Neuronal stem cell (in vitro differentiated cells): ENCODE results near the gene PWWP2A.

ENCODE experiments used
- DNase-seq: peaks from one replicate; pipeline ENCODE4 v3.0.0-alpha.2; 2013; ENCODE audit warnings: low spot score
- H2AFZ ChIP-seq: one replicate; pipeline ENCODE4 v1.6.1; 2013; ENCODE audit warnings: mild to moderate bottlenecking, low read length, inconsistent platforms
- H2AK5ac ChIP-seq: 2 replicates; pipeline ENCODE4 v1.6.1; 2013; ENCODE audit warnings: low read depth, mild to moderate bottlenecking, inconsistent platforms, low read length, moderate library complexity, mixed read lengths
- H2BK120ac ChIP-seq: 2 replicates; pipeline ENCODE4 v1.6.1; 2013; ENCODE audit warnings: low read depth, mild to moderate bottlenecking, inconsistent platforms, low read length, moderate library complexity, mixed read lengths
- H2BK12ac ChIP-seq: one replicate; pipeline ENCODE4 v1.6.1; 2013; ENCODE audit warnings: low read length, inconsistent platforms
- H2BK15ac ChIP-seq: 2 replicates; pipeline ENCODE4 v1.6.1; 2013; ENCODE audit warnings: mild to moderate bottlenecking, low read length, inconsistent platforms, mixed read lengths
- H2BK5ac ChIP-seq: one replicate; pipeline ENCODE4 v1.6.1; 2013; ENCODE audit warnings: inconsistent platforms, mild to moderate bottlenecking, low read length, moderate library complexity
- H3K14ac ChIP-seq: one replicate; pipeline ENCODE4 v1.6.1; 2013; ENCODE audit warnings: low read length, inconsistent platforms
- H3K18ac ChIP-seq: 2 replicates; pipeline ENCODE4 v1.6.1; 2013; ENCODE audit warnings: low read length, inconsistent platforms
- H3K23ac ChIP-seq: 2 replicates; pipeline ENCODE4 v1.6.1; 2013; ENCODE audit warnings: low read depth, mild to moderate bottlenecking, mixed read lengths, low read length, inconsistent platforms; ENCODE audit not compliant: poor library complexity
- H3K27ac ChIP-seq: replicated peaks from 3 replicates; pipeline ENCODE4 v1.5.1; 2013; ENCODE audit warnings: low read length, inconsistent platforms
- H3K27me3 ChIP-seq, 3 experiments: 2 replicates each; pipeline ENCODE4 v1.6.1; 2013; ENCODE audit warnings: low read length in 3 of 3, mild to moderate bottlenecking in 2 of 3, inconsistent platforms in 1 of 3, low read depth in 1 of 3, mixed read lengths in 1 of 3, moderate library complexity in 1 of 3; ENCODE audit not compliant: control insufficient read depth in 3 of 3, insufficient read depth in 3 of 3
- H3K36me3 ChIP-seq, 2 donors: replicated peaks in 1 of 2; 2 replicates each; pipeline ENCODE4 v1.6.1; 2013; ENCODE audit warnings: low read length in 2 of 2; ENCODE audit not compliant: control insufficient read depth in 2 of 2, insufficient read depth in 2 of 2
- H3K4ac ChIP-seq: 2 replicates; pipeline ENCODE4 v1.6.1; 2013; ENCODE audit warnings: inconsistent platforms, mild to moderate bottlenecking, low read length, moderate library complexity
- H3K4me1 ChIP-seq, 2 donors: 1 replicate in 1 of 2; 2 replicates in 1 of 2; pipeline ENCODE4 v1.6.1; 2013; ENCODE audit warnings: low read length in 2 of 2, low read depth in 1 of 2; ENCODE audit not compliant: control insufficient read depth in 2 of 2, insufficient read depth in 1 of 2
- H3K4me2 ChIP-seq: one replicate; pipeline ENCODE4 v1.6.1; 2013; ENCODE audit warnings: mild to moderate bottlenecking, low read length, inconsistent platforms; ENCODE audit not compliant: insufficient read depth, poor library complexity, severe bottlenecking
- H3K4me3 ChIP-seq, 2 donors: 2 replicates each; pipeline ENCODE4 v1.5.1; 2013; ENCODE audit warnings: low read length in 2 of 2, mild to moderate bottlenecking in 2 of 2, inconsistent platforms in 1 of 2, moderate library complexity in 1 of 2
- H3K79me1 ChIP-seq: one replicate; pipeline ENCODE4 v1.6.1; 2013; ENCODE audit warnings: low read depth, mild to moderate bottlenecking, inconsistent platforms, low read length, moderate library complexity
- H3K9ac ChIP-seq: one replicate; pipeline ENCODE4 v1.6.1; 2013; ENCODE audit warnings: mild to moderate bottlenecking, low read depth, low read length, inconsistent platforms; ENCODE audit not compliant: poor library complexity
- H3K9me3 ChIP-seq, 2 donors: replicated peaks in 1 of 2; 2 replicates each; pipeline versions ENCODE3 to v1.6.1; 2013; ENCODE audit warnings: low read length in 2 of 2, mild to moderate bottlenecking in 2 of 2, inconsistent platforms in 1 of 2, low read depth in 1 of 2, mixed read lengths in 1 of 2, moderate library complexity in 1 of 2; ENCODE audit not compliant: control insufficient read depth in 2 of 2, insufficient read depth in 1 of 2
- H4K8ac ChIP-seq: one replicate; pipeline ENCODE4 v1.6.1; 2013; ENCODE audit warnings: low read depth, mild to moderate bottlenecking, inconsistent platforms, low read length, moderate library complexity
- H4K91ac ChIP-seq: one replicate; pipeline ENCODE4 v1.6.1; 2013; ENCODE audit warnings: low read length, low read depth, mild to moderate bottlenecking, inconsistent platforms; ENCODE audit not compliant: poor library complexity
- WGBS, 2 donors: extraction: QIAGEN DNeasy Blood & Tissue Kit; methylation state at CpG; one replicate each; pipeline ENCODE4 v1.1.7; 2013; ENCODE audit warnings: missing lambda C conversion rate in 2 of 2, mixed read lengths in 1 of 2; ENCODE audit not compliant: insufficient read length in 2 of 2, insufficient replicate concordance in 1 of 2; ENCODE audit errors: extremely low coverage in 2 of 2; 5-methylcytosine and 5-hydroxymethylcytosine counted together

Gene PWWP2A

DNA sequence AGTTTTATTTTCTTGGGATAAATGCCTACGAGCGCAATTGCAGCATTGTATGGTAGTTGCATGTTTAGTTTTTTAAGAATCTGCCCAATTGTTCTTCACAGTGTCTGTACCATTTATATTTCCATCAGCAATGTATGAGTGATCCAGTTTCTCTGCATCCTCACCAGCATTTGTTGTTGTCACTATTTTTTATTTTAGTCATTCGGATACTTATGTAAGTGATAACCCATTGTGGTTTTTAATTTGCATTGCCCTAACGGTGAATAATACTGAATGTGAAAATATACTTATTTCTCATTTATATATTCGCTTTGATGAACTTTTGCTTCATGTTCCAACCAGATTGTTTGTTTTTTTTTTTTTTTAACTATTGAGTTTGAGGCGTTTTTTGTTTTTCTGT is 33.7 kb upstream of the PWWP2A start:
- no peak overlapping the region for H3K4ac ChIP-seq
- H3K4me1 ChIP-seq = no peaks in the 10 kb centered on the region
- H3K27me3 ChIP-seq = no peaks in the 10 kb centered on the region

DNA sequence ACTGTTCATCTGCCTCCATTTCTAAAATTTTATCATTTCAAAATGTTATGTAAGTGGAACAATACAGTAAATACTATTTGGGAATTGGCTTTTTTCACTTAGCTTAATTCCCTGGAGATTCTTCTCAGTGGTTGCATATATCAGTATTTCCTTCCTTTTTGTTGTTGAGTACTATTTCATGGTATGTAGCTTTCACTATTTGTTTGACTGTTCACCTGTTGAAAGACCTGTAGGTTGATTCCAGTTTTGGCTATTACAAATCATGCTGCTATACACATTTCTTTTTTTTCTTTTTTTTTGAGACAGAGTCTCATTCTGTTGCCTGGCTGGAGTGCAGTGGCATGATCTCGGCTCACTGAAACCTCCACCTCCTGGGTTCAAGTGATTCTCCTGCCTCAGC is 33.0 kb upstream of the PWWP2A start:
- no peak overlapping the region for H3K4ac ChIP-seq
- no peak overlapping the region for H2BK5ac ChIP-seq
- H4K8ac ChIP-seq = no peak overlapping the region
- no peaks in the 10 kb centered on the region for H3K9me3 ChIP-seq
- no peak overlapping the region for H2BK120ac ChIP-seq
- H3K23ac ChIP-seq = no peak overlapping the region
- H2AK5ac ChIP-seq = no peak overlapping the region
- no peak overlapping the region for H3K4me3 ChIP-seq
- H3K27ac ChIP-seq = no peak overlapping the region
- WGBS, 2 donors = no CpG with 5 or more reads among the region's 1 CpG
- no peak overlapping the region for H3K4me2 ChIP-seq
- H3K9ac ChIP-seq = no peak overlapping the region
- no peak overlapping the region for H2AFZ ChIP-seq
- H3K27me3 ChIP-seq = no peaks in the 10 kb centered on the region
- H4K91ac ChIP-seq = no peak overlapping the region
- H3K4me1 ChIP-seq = no peaks in the 10 kb centered on the region
- no peaks in the 10 kb centered on the region for H3K36me3 ChIP-seq
- H3K14ac ChIP-seq = no peak overlapping the region
- DNase-seq = no peak
- no peak overlapping the region for H3K18ac ChIP-seq
- no peak overlapping the region for H2BK15ac ChIP-seq
- no peak overlapping the region for H2BK12ac ChIP-seq
- no peaks in the 10 kb centered on the region for H3K79me1 ChIP-seq

More for the DNA sequence above, 33.7 kb upstream of the PWWP2A start:
- H3K27ac ChIP-seq = no peak overlapping the region
- peak overlapping the region; percentile 17 for H4K8ac ChIP-seq
- no peak overlapping the region for H3K4me2 ChIP-seq
- no peak overlapping the region for H3K18ac ChIP-seq
- no CpG with 5 or more reads among the region's 6 CpGs for WGBS, 2 donors
- no peak for DNase-seq
- H3K4me3 ChIP-seq = no peak overlapping the region
- no peak overlapping the region for H3K14ac ChIP-seq
- H3K23ac ChIP-seq = no peak overlapping the region
- H3K36me3 ChIP-seq = no peaks in the 10 kb centered on the region
- H2BK120ac ChIP-seq = no peak overlapping the region
- no peak overlapping the region for H4K91ac ChIP-seq
- no peak overlapping the region for H2BK12ac ChIP-seq
- no peak overlapping the region for H2AFZ ChIP-seq
- no peak overlapping the region for H2BK15ac ChIP-seq
- no peak overlapping the region for H2BK5ac ChIP-seq
- H3K9me3 ChIP-seq = no peaks in the 10 kb centered on the region
- H3K79me1 ChIP-seq = no peaks in the 10 kb centered on the region
- no peak overlapping the region for H3K9ac ChIP-seq
- no peak overlapping the region for H2AK5ac ChIP-seq

DNA sequence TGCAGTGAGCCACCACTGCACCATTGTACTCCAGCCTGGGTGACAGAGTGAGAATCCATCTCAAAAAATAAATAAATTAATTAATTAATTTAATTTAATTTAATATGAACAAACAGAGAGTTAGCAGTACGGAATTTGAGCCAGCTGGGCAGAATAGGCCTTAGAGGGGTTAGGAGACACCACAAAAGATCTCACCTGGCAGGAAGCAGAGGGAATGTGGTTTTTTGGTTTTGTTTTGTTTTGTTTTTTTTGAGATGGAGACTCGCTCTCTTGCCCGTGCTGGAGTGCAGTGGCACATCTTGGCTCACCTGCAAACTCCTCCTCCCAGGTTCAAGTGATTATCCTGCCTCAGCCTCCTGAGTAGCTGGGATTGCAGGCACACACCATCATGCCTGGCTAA is 31.8 kb upstream of the PWWP2A start:
- H2AFZ ChIP-seq = no peak overlapping the region
- no peak overlapping the region for H2BK12ac ChIP-seq
- no peak overlapping the region for H2BK5ac ChIP-seq
- H3K9me3 ChIP-seq = no peaks in the 10 kb centered on the region
- H2BK15ac ChIP-seq = no peak overlapping the region
- no peak overlapping the region for H3K4ac ChIP-seq
- no peaks in the 10 kb centered on the region for H3K79me1 ChIP-seq
- no peak overlapping the region for H3K4me2 ChIP-seq
- H4K91ac ChIP-seq = no peak overlapping the region
- no peak overlapping the region for H3K4me3 ChIP-seq
- peaks cover 0 to 8% of the 10 kb centered on the region in 2 donors for H3K4me1 ChIP-seq
- no peak overlapping the region for H3K18ac ChIP-seq
- H4K8ac ChIP-seq = no peak overlapping the region
- H3K27me3 ChIP-seq = no peaks in the 10 kb centered on the region
- no peak overlapping the region for H2AK5ac ChIP-seq
- DNase-seq = no peak
- H3K27ac ChIP-seq = no peak overlapping the region
- H3K36me3 ChIP-seq = no peaks in the 10 kb centered on the region
- no peak overlapping the region for H3K23ac ChIP-seq
- H3K9ac ChIP-seq = no peak overlapping the region
- H2BK120ac ChIP-seq = no peak overlapping the region
- WGBS, 2 donors = no CpG with 5 or more reads among the region's 3 CpGs
- H3K14ac ChIP-seq = no peak overlapping the region

DNA sequence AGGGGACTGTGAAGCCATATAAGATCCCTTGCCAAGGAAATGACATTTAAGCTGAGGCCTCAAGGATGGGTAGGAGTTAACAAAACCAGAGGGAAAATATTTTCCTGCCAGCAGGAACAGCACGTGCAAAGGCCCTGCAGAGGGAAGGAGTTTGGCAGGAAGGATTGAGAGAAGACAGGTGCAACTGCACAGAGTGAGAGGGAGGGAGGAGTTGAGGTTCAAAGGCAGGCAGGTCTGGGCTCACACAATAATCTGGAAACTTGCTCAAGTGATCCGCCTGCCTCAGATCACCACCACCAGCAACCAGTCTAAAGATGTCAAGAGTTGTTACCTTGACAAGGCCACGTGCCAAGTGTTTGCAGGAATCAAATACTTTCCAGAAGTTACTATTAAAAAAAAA is 31.1 kb upstream of the PWWP2A start:
- H3K18ac ChIP-seq = no peak overlapping the region
- peaks cover 0 to 8% of the 10 kb centered on the region in 2 donors for H3K4me1 ChIP-seq
- no peak overlapping the region for H2BK12ac ChIP-seq
- no peak overlapping the region for H3K4ac ChIP-seq
- H3K36me3 ChIP-seq = no peaks in the 10 kb centered on the region
- H3K4me2 ChIP-seq = no peak overlapping the region
- no peaks in the 10 kb centered on the region for H3K79me1 ChIP-seq
- H3K27me3 ChIP-seq = no peaks in the 10 kb centered on the region
- H3K9ac ChIP-seq = no peak overlapping the region
- H3K23ac ChIP-seq = no peak overlapping the region
- DNase-seq = no peak
- H2AFZ ChIP-seq = no peak overlapping the region
- whole genome bisulfite sequencing, 2 donors = no CpG with 5 or more reads among the region's 3 CpGs
- H3K27ac ChIP-seq = no peak overlapping the region
- H2BK15ac ChIP-seq = no peak overlapping the region
- H3K14ac ChIP-seq = no peak overlapping the region
- no peak overlapping the region for H4K91ac ChIP-seq
- no peak overlapping the region for H2AK5ac ChIP-seq
- H3K4me3 ChIP-seq = no peak overlapping the region
- H4K8ac ChIP-seq = no peak overlapping the region
- no peak overlapping the region for H2BK5ac ChIP-seq
- no peaks in the 10 kb centered on the region for H3K9me3 ChIP-seq
- H2BK120ac ChIP-seq = no peak overlapping the region
